Measurements from ENCODE around the gene CFI.
"Not testable (repeated sequence)": the region's sequence is repeated elsewhere in the genome, so short reads cannot be mapped to it uniquely, and the experiment has no call there.

CFI gene

DNA sequence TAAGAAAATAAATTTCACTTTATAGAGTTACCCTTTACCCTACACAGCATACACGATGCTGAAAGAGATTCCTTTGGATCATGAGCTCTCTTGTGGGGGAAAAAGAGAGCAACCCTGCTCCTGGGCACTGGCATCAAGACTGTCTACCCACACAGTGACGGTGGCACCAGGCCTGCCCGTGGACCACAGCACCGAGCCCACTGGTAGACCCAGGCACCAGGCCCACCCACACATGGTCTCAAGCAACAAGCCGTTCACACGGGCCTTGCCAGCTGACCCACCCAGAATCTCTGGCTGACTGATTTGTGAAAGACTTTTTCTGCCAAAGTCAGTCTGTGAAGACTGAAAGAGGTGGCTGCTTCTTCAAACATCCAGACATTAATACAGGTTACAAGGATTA, 6.7 kb downstream of the CFI start:
- no peak for DNase-seq (ENCODE audit: low read depth)

DNA sequence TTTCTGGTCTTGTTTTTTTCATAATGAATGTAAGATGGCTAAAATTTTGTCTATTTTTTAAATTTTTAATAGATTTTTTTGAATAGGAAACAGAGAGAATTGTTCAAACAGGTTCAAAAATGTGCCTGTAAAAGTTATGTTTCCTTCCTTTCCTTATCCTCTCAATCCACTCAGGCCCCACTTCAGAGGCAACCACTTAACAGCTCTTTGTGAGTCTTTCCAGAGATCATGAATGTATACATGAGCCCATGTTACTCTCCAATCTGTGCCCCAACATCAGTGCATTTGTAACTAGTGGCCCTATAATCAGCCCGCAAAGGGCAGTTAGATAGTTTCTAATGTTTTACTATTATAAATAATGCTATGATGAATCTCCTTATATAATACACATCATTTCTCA, 14.0 kb downstream of the CFI start:
- DNase-seq (ENCODE audit: low read depth), result no peak

DNA sequence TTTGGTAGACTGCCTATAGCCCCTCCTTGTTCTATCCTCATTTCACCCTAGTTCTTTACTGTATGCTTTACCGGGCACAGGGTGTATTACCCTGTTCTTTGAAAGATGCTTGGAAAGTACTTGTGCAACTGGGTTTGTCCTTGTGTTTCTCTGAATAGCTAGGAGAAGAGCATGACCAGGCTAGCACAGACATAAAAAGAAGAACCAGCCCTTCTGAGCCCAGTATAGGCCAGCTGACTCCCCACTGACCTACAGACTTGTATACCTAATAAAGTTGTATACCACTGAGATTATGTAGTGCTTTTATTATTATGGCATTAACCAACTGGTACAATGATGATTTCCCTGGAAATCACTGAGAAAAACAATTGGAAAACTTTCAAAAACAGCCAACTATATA, 15.0 kb downstream of the CFI start:
- DNase-seq (ENCODE audit: low read depth), result no peak

DNA sequence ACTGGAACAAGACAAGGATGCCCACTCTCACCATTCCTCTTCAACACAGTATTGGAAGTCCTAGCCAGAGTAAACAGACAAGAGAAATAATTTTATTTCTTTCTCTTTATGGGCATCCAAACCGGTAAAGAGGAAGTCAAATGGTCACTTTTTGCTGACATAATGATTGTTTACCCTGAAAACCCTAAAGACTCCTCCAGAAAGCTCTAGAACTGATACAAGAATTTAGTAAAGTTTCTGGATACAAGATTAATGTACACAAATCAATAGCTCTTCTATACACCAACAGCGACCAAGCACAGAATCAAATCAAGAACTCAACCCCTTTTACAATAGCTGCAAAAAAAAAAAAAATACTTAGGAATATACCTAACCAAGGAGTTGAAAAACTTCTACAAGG, 19.7 kb downstream of the CFI start:
- not testable (repeated sequence) for DNase-seq (ENCODE audit: low read depth)

DNA sequence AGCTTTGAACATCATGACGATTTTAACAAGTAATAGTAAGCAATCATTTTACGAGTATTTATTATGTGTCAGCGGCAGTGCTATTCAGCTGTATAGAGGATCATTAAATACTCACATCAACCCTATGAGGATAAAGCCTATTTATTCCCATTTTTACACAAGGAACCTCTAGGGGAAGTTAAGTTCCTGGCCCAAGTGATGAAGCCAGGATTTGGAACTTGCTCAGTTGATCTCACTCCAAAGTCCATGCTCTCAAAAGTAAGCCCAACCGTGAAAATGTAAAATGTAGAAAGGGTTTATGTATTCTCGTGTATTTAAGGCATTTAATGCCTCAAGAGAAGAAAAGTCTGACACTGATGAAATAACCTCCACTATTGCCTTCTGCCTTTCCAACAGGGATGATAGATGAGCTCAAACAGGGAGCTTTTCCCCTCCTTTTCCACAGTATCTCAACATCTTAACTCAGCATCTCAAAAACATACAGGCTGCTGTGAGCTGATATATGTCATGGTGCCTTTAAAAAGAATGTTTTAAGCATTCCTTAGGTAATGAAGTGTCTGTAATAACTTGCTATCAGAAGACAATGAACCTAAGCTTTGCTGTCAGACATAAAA, 36.9 kb downstream of the CFI start:
- DNase-seq (ENCODE audit: low read depth), result no peak

DNA sequence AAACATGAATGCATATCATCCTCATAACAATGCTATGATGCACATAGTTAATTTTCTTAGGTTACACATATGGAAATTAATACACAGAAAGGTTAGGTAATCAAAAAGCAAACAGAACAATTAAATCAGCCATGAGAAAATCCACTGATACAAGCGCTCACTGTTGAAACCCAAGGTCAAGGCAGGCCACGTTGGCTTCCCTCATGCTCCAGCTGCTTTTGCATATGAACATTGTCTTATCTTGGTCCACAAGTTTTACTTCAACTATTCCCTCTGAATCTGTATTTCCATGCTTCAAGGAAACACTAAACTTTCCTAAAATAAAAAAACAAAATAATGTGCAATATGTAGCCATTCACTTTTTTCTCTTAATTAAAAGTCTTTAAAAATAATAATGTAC, 37.4 kb downstream of the CFI start:
- DNase-seq (ENCODE audit: low read depth), result no peak

DNA sequence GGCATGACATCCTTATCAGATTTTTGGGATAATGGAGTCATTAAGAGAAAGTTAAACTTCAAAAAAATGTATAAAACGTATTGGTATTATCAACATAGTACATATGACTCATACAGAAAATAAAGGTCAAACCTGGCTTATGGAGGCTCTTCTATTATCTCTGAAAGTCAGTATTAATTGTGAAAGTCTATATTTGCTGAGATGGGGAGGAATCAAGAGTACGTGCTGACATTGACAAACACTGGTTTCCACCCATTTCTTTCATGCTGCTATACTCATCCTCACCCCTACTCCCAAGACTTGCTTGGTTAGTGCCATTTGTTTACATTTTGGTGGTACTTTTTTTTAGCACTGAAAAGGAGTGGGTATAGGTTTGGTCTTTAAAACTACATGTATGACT, 41.1 kb downstream of the CFI start:
- no peak for DNase-seq (ENCODE audit: low read depth)

DNA sequence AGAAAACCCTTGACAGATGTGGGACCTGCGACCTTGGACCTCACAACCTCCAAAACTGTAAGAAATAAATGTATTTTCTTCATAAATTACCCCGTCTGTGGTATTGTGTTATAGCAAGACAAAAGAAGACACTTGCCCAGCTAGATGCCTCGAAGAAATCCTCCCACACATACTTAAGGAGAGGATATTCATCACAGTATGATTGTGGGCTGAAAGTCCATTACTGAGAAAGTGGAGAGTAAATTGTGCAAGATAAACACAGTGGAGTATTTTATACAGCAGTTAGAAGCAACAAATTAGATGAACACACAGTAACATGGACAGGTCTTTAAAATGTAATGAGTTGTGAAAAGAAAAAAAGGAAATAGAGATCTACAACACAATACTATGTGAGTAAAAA, 46.1 kb downstream of the CFI start:
- no peak for DNase-seq (ENCODE audit: low read depth)

DNA sequence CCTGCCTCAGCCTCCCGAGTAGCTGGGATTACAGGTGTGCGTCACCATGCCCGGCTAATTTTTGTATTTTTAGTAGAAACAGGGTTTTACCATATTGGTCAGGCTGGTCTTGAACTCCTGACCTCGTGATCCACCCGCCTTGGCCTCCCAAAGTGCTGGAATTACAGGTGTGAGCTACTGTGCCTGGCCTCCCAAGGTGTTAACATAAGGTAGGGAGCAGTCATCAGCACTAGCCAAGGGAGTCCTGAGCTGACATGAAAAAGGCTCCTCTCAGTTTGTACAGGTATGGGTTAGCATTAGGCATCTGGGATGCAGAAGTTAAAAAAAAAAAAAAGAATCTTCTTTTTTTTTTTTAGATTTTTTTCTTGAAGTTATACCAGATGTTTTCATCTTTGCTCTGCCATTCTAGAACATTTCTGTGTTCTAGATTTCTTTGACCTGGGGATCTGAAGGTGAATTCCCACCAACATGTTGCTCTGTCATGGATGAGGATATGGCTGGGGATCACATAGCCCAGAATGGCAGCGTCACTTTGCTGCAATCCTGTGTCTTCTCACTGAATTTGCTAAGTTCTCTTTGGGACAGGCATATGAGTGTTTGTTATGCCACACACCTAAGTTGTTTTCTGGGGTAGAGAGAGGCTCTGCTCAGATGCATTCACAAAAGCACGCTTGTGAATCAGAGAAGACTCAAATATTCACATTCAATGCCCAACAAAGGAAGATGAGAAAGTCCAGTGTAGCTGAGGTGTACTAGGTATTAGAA, 47.5 kb downstream of the CFI start:
- DNase-seq (ENCODE audit: low read depth), result no peak

DNA sequence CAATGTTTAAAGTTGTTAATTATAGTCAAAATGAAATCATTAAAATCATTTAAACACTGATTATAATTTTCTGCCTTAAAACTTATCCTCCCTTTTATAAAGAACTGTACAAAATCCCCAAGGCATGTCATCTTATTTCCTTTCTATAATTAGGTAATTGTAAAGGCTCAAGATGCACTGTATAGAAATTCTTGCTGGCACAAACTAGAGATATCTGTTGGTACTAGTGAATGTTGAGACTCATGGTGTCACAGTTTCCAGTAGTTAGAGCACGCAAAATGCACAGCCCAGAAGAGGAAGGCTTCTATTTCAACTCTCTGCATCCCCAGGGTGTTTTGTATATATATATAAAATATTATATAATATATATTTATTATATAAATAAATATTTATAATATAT, 49.3 kb downstream of the CFI start:
- no peak for DNase-seq (ENCODE audit: low read depth)

DNA sequence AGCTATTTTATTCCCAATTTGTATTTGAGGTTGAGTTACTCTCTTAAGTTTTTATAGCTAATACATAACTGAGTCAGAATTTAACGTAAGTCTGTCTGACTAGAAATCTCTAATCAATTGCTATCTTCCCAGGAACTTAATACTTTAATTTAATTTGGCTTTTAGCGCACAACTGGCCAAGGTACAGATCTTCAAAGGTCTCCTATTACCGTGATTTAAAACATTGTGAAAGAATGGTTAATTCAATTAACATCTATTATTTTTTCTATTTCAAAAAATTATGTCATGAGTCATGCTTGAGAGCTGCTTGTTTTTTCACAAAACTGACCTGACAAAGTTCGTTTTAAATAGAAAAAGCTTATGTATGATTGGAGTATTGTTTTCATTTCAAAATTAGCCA, 49.9 kb downstream of the CFI start:
- no peak for DNase-seq (ENCODE audit: low read depth)

DNA sequence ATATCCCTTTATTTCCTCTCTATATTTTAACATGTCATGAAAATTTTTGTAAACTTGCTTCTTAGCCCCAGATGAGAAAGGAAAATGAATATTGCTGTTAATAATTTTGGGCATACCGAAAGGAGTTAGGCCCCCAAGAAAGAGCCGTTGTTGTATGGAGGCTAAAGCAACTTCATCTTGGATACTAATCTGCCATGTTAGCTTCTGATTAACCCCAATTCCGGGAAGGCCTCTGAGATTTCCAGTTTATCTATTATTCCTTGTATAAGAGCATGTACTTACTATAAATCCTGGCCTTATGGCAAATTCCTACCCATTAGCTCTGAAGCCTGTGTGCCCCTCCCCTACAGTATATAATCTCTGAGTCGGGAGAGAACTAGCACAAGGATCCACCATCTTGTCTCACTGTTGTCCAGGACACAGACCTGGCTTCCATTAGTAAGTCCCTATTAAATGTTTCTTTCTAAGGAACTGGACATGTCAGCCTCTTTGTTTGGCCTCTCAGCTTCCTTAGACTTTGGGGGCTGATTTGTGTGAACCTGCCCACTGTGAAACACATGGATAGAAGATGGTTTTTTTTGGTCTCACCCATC, 51.1 kb downstream of the CFI start:
- no peak for DNase-seq (ENCODE audit: low read depth)

DNA sequence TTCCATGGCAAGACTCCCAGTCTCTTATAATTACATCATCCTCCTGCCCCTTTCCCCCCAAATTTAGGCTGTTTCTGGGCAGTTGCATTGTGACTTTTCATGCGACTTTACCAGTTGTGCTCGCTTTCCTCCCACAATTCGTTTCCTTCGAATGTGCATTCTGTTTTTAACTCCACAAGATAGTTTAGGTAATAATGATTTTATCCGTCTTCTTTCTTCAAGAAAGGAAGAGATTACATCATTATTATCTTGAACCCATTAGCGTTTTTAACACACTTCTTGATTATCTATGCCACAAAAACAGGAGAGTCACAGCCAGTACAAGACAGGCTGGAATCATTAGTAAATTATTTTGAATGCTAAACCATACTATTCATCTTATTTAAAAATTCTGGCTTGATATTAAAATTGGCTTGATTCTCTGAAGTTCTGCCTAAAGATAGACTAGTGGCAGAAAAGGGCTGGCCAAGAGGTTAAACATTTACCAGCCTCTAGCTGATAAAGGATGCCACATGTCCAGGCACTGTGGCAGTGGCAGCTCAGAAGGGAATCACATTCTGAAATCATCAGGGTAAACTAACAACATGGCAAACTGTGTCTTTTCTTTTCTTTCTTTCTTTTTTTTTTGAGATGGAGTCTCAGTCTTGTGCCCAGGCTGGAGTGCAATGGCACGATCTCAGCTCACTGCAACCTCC, 52.3 kb downstream of the CFI start:
- no peak for DNase-seq (ENCODE audit: low read depth)

DNA sequence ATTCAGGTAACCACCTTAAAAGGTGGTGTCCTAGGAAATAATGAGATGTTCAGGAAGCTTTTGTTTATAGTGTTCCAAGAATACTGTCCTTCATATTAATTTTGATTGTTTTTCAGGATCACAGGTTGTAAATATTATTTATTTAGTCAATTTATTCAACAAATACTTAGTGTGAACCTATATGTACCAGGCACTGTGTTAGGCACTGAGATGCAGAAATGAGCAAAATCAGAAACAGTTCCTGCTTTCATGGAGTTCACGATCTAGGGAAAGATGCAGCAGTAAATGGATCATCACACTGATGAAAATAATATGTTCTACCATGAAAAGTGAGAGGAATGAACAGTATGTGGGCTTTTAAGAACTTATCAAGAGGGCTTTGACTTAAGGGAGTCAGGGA, 53.7 kb downstream of the CFI start:
- DNase-seq (ENCODE audit: low read depth), result no peak

DNA sequence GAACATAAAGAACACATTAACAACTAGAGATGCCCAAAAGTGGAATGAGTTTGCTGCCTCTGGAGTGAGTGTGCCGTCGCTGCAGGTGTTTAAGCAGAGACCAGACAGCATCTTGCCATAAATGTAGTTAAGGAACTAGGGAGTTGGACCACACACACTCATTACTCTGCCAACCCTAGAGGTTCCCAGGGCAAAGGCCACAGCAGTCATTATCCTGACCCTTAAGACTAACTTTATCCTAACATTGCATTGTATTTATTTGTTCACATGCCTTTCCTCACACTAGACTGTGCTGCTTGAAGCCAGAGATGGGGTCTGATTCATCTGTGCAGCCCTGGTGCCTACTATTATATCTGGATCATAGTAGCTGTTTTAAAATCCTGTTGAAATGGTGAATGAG, 55.1 kb downstream of the CFI start:
- no peak for DNase-seq (ENCODE audit: low read depth)

DNA sequence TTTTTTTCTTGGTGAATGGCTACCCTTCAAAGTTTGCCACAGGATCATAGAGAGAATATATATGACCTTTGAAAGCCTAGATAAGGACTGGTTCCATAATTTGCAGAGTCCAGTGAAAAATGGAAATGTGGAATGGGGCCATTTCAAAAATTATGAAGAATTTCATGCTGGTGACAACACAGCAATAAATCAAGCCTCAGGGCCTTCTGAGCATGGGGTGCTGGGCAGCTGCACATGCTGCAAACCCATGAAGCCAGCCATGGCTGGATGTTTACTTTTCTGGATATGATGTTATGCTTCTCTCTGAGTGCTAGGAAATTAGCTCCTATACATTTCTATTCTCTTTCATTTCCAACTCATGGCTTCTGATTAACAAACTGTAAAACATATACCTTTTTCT, 56.0 kb downstream of the CFI start:
- DNase-seq (ENCODE audit: low read depth), result no peak

DNA sequence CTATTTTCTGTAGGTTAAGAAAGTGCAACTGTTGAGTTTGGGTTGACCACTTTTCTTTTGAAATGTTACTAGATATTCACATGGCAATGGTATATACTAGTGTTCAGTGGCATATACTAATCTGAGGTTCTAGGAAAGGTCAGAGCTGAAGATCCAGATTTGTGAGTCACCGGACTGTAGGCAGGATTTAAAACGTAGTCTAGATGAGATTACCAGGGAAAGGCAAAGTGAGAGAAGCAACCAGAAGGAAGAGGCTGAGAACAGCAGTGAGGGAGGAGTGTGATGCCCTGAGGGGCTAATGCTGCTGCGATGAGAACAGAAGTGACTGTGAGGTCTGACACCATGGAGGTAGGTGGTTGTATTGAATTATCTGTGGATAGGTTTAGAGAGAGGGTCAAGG, 62.3 kb downstream of the CFI start:
- no peak for DNase-seq (ENCODE audit: low read depth)

DNA sequence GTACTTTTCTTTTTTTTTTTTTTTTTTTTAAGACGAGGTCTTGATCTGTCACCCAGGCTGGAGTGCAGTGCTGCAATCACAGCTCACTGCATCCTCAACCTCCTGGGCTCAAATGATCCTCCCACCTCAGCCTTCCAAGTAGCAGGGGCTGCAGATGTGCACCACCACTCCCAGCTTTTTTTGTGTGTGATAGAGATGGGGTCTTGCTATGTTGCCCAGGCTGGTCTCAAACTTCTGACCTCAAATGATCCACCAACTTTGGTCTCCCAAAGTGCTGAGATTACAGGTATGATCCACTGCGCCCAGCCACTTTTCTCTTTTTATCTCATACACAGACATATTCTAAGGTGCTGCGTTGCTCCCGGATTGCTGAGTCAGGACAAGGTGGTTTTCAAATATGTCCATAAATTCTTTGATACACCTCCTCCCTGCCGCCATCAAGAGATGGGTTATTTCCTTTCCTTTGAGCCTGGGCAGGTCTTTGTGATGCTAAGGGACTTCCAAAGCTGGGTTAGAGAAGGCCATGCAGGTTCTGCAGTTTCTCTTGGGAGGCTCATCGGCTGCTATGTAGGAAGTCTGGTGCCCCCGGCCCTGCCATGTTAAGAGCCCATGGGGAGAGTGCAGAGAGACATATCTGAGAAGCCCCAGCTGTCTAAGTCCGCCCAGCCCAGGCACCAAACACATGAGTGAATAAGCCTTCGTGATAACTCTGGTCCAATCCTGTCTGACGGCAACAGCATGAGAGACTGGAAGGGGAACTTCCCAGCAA, 63.5 kb downstream of the CFI start:
- no peak for DNase-seq (ENCODE audit: low read depth)

DNA sequence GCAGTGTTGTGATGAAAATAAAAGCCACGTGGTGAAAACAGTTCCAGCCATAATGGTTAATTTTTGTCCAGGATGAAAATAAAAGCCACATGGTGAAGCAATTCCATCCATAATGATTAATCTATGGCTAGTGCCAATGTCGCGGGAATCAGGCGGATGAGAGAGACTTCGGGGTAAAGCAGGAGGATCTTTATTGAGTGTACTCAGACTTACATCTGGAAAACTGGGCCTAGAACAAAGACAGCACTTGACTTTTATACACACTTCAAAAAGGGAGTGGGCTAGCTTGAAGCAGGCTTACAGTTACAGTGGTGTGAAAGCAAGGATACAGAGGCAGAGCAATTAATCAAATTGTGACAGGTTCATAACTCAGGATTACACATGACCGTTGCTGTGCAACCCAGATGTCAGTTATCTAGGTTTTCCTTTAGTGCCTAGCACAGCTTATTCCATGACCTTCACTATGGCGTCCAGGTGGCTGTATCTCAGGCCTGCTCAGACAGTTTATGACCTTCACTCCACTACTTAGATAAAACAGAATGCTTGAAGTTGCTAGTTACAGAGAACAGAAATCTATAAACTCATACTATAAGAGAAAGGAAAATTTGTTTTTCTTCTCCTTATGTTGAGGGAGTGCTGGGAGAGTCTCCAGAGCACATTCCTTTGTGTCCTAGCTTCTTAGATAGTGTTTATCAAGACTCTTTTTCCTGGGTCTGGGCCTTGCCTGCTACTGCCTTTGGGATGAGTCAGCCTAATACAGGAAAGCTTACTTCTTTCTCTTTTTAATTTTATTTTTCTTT, 66.0 kb downstream of the CFI start:
- no peak for DNase-seq (ENCODE audit: low read depth)

DNA sequence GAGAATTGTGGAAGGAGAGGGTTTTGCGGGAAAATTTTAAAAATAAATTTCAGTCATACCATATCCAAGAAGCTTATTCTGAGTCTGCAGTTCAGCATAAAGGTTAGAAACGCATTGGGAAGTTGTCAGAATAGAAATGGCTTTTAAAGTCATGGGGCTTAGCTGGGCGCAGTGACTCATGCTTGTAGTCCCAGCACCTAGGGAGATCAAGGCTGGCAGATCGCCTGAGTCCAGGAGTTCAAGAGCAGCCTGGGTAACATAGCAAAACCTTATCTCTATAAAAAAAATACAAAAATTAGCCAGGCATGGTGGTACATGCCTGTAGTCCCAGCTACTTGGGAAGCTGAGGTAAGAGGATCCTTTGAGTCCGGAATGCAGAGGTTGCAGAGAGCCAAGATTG, 68.1 kb downstream of the CFI start:
- no peak for DNase-seq (ENCODE audit: low read depth)

Measured in GM04503 (cell line).